Measurements from ENCODE around the gene PARP4. TPM values are rescaled to one million over a fixed set of nuclear protein-coding genes. Genes with fewer than 3 reads are reported as not detected.

The PARP4 gene
- total and polyA plus RNA-seq, 2 of the 13 experiments (the other 11 are each of a cell fraction or from before 2014, with no cell fraction given): 40.5 to 42.6 TPM

DNA sequence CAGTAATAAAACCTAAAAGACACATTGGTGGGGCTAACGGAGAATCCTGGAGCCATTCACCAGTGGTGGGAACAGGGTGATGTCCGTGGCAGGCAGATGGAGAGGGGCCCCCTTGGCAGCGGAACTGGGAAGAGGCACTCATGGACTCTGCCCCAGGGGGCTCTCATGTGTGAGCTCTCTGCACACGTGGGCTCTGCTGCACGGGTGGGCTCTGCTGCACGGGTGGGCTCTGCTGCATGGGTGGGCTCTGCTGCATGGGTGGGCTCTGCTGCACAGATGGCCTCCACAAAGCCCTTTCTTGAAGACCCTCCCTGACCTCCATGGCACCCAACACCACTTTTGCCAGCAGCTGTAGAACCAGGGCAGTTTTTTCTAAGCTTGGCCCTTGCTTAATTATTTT, 52.3 kb downstream of the PARP4 start:
- Histone ChIP-seq H3K9me3 (ENCODE audit: low read length) (no peaks in the 10 kb centered on the region), H3K79me2 (ENCODE audit: insufficient read depth, low read length) (no peaks in the 10 kb centered on the region), H3K27me3 (ENCODE audit: control insufficient read depth in 1 of 2, insufficient read depth in 2 of 2, low read length in 2 of 2) (no peaks in the 10 kb centered on the region), H3K4me2 (ENCODE audit: low read depth, low read length) (no peak overlapping the region), H2AFZ (ENCODE audit: low read length) (no peak overlapping the region), H3K4me1 (ENCODE audit: insufficient read depth, low read length) (no peaks in the 10 kb centered on the region), H3K27ac (ENCODE audit: extremely low read length, insufficient read depth, low read length) (no peak overlapping the region), H4K20me1 (ENCODE audit: insufficient read depth, low read length) (no peaks in the 10 kb centered on the region), H3K4me3 (replicated peaks in 1 of 3; ENCODE audit: insufficient read depth in 1 of 3, low read depth in 2 of 3, low read length in 3 of 3) (no peak overlapping the region), H3K36me3 (replicated peaks in 1 of 2; ENCODE audit: control insufficient read depth in 1 of 2, insufficient read depth in 2 of 2, low read length in 2 of 2) (peaks cover 16 to 59% of the 10 kb centered on the region in 2 experiments; a peak in 4 of 5 replicates), H3K9ac (ENCODE audit: insufficient read depth, low read depth, low read length) (no peak overlapping the region)
- intact Hi-C loops (cut with micrococcal nuclease; ENCODE audit: unreplicated experiment) (no loop called here), in situ Hi-C loops (cut with HindIII; ENCODE audit: extremely low pct_ligation_motif_present, low pct_unique_long_range_greater_than_20kb) (no loop called here)
- ATAC-seq (no peak), DNase-seq (ENCODE audit: low spot score) (no peak), FAIRE-seq (no peak)
- BruUV-seq (replicated peaks): no TSS peak
- CTCF ChIA-PET (ENCODE audit: low intra/inter-chr PET ratio, low total read pairs): no interaction called here
- POLR2A ChIA-PET: no interaction called here
- TF ChIP-seq ZNF557 (CRISPR knock-in tag; IDR thresholded peaks at IDR 0.05) (no peak), TBL1XR1 (IDR thresholded peaks at IDR 0.05; ENCODE audit: borderline replicate concordance, low read length, partially characterized antibody) (no peak), NFKBIZ (CRISPR knock-in tag; IDR thresholded peaks at IDR 0.05) (no peak), RXRA (CRISPR knock-in tag; IDR thresholded peaks at IDR 0.05) (no peak)
- TF ChIP-seq, protein P1, sequence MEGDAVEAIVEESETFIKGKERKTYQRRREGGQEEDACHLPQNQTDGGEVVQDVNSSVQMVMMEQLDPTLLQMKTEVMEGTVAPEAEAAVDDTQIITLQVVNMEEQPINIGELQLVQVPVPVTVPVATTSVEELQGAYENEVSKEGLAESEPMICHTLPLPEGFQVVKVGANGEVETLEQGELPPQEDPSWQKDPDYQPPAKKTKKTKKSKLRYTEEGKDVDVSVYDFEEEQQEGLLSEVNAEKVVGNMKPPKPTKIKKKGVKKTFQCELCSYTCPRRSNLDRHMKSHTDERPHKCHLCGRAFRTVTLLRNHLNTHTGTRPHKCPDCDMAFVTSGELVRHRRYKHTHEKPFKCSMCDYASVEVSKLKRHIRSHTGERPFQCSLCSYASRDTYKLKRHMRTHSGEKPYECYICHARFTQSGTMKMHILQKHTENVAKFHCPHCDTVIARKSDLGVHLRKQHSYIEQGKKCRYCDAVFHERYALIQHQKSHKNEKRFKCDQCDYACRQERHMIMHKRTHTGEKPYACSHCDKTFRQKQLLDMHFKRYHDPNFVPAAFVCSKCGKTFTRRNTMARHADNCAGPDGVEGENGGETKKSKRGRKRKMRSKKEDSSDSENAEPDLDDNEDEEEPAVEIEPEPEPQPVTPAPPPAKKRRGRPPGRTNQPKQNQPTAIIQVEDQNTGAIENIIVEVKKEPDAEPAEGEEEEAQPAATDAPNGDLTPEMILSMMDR (CRISPR knock-in tag; IDR thresholded peaks at IDR 0.05): no peak
- WGBS (ENCODE audit: low lambda C conversion rate): 100% methylated on average over 3 of the region's 6 CpGs

GRCh38 chr13:24459726-24460125, 52.9 kb downstream of the PARP4 start:
- BruUV-seq (replicated peaks): no TSS peak
- H4K20me1 ChIP-seq (ENCODE audit: insufficient read depth, low read length): no peaks in the 10 kb centered on the region
- in situ Hi-C loops (cut with HindIII; ENCODE audit: extremely low pct_ligation_motif_present, low pct_unique_long_range_greater_than_20kb): no loop called here
- H2AFZ ChIP-seq (ENCODE audit: low read length): no peak overlapping the region
- ATAC-seq (no peak), DNase-seq (ENCODE audit: low spot score) (no peak), FAIRE-seq (no peak)
- H3K27me3 ChIP-seq (ENCODE audit: control insufficient read depth in 1 of 2, insufficient read depth in 2 of 2, low read length in 2 of 2): no peaks in the 10 kb centered on the region
- peaks cover 20 to 64% of the 10 kb centered on the region in 2 experiments for H3K36me3 ChIP-seq (replicated peaks in 1 of 2; ENCODE audit: control insufficient read depth in 1 of 2, insufficient read depth in 2 of 2, low read length in 2 of 2)
- intact Hi-C loops (cut with micrococcal nuclease; ENCODE audit: unreplicated experiment): no loop called here
- H3K79me2 ChIP-seq (ENCODE audit: insufficient read depth, low read length): no peaks in the 10 kb centered on the region
- H3K4me3 ChIP-seq (replicated peaks in 1 of 3; ENCODE audit: insufficient read depth in 1 of 3, low read depth in 2 of 3, low read length in 3 of 3): no peak overlapping the region
- H3K4me1 ChIP-seq (ENCODE audit: insufficient read depth, low read length): 0 out of 2 replicates have a peak, but pooled peaks cover 3% of the 10 kb centered on the region
- no peaks in the 10 kb centered on the region for H3K9me3 ChIP-seq (ENCODE audit: low read length)
- WGBS (ENCODE audit: low lambda C conversion rate): 97% methylated on average over 3 of the region's 3 CpGs
- H3K27ac ChIP-seq (ENCODE audit: extremely low read length, insufficient read depth, low read length): no peak overlapping the region
- CTCF ChIA-PET (ENCODE audit: low intra/inter-chr PET ratio, low total read pairs): no interaction called here
- POLR2A ChIA-PET: no interaction called here
- no peak overlapping the region for H3K9ac ChIP-seq (ENCODE audit: insufficient read depth, low read depth, low read length)
- H3K4me2 ChIP-seq (ENCODE audit: low read depth, low read length): no peak overlapping the region
- TF ChIP-seq ZNF274 (CRISPR knock-in tag; IDR thresholded peaks at IDR 0.05) (no peak), HOXA7 (CRISPR knock-in tag; IDR thresholded peaks at IDR 0.05) (no peak), ZNF296 (CRISPR knock-in tag; conservative IDR thresholded peaks at IDR 0.05) (no peak), CENPX (CRISPR knock-in tag; IDR thresholded peaks at IDR 0.05) (no peak), ZNF501 (CRISPR knock-in tag; IDR thresholded peaks at IDR 0.05) (no peak), NKX3-1 (CRISPR knock-in tag; IDR thresholded peaks at IDR 0.05) (no peak), ZNF570 (CRISPR knock-in tag; IDR thresholded peaks at IDR 0.05; ENCODE audit: borderline replicate concordance) (no peak), SRY (CRISPR knock-in tag; IDR thresholded peaks at IDR 0.05) (no peak), ZNF292 (CRISPR knock-in tag; IDR thresholded peaks at IDR 0.05; ENCODE audit: borderline replicate concordance, low read depth) (no peak)
- TF ChIP-seq, protein P2, sequence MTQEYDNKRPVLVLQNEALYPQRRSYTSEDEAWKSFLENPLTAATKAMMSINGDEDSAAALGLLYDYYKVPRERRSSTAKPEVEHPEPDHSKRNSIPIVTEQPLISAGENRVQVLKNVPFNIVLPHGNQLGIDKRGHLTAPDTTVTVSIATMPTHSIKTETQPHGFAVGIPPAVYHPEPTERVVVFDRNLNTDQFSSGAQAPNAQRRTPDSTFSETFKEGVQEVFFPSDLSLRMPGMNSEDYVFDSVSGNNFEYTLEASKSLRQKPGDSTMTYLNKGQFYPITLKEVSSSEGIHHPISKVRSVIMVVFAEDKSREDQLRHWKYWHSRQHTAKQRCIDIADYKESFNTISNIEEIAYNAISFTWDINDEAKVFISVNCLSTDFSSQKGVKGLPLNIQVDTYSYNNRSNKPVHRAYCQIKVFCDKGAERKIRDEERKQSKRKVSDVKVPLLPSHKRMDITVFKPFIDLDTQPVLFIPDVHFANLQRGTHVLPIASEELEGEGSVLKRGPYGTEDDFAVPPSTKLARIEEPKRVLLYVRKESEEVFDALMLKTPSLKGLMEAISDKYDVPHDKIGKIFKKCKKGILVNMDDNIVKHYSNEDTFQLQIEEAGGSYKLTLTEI (CRISPR knock-in tag; conservative IDR thresholded peaks at IDR 0.05): no peak
- TF ChIP-seq, protein P3, sequence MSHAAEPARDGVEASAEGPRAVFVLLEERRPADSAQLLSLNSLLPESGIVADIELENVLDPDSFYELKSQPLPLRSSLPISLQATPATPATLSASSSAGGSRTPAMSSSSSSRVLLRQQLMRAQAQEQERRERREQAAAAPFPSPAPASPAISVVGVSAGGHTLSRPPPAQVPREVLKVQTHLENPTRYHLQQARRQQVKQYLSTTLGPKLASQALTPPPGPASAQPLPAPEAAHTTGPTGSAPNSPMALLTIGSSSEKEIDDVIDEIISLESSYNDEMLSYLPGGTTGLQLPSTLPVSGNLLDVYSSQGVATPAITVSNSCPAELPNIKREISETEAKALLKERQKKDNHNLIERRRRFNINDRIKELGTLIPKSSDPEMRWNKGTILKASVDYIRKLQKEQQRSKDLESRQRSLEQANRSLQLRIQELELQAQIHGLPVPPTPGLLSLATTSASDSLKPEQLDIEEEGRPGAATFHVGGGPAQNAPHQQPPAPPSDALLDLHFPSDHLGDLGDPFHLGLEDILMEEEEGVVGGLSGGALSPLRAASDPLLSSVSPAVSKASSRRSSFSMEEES (CRISPR knock-in tag; IDR thresholded peaks at IDR 0.05): no peak
